HEK293 (cell line): Measurements from ENCODE around the gene SLC23A3.
A peak's percentile ranks its signal among the peaks of the same experiment; 100 is the strongest.

Experiments
- CTCF ChIA-PET: fragments of 350-600 bp; formaldehyde crosslinking; extraction: SDS; loops from one replicate; lab custom pipeline; 2021; ENCODE audit warnings: antibody characterized with exemption; lab: Yijun Ruan, JAX
- POLR2A ChIA-PET: fragments of 300-600 bp; formaldehyde crosslinking; extraction: SDS; loops from one replicate; lab custom pipeline; 2020; ENCODE audit warnings: antibody characterized with exemption, inconsistent platforms; lab: Yijun Ruan, JAX
- H3K27ac ChIP-seq: fragments of 200-500 bp; sonication (Bioruptor generic); 2 replicates; pipeline ENCODE4 v1.5.1; 2014; ENCODE audit warnings: low read depth, low read length, control low read depth, inconsistent platforms; ENCODE audit errors: extremely low read depth
- H3K36me3 ChIP-seq, 2 experiments: fragments of 200-500 bp in 1 of 2; sonication (Bioruptor generic) in 1 of 2; 1 replicate in 1 of 2; 2 replicates in 1 of 2; pipeline ENCODE4 v1.5.1; 2014 to 2017; ENCODE audit warnings: inconsistent platforms in 2 of 2, low read length in 2 of 2; ENCODE audit not compliant: control insufficient read depth in 2 of 2, insufficient read depth in 1 of 2
- H3K4me1 ChIP-seq: fragments of 200-500 bp; sonication (Bioruptor generic); 2 replicates; pipeline ENCODE4 v1.5.1; 2014; ENCODE audit warnings: mild to moderate bottlenecking, low read length, inconsistent platforms; ENCODE audit not compliant: control insufficient read depth, insufficient read depth
- H3K4me3 ChIP-seq: 2 replicates; pipeline ENCODE4 v1.5.1; 2011; ENCODE audit warnings: low read depth, mild to moderate bottlenecking, control low read depth, low read length, moderate library complexity
- H3K9me3 ChIP-seq: fragments of 200-500 bp; sonication (Bioruptor generic); 2 replicates; pipeline ENCODE4 v1.5.1; 2014; ENCODE audit warnings: low read depth, low read length, inconsistent platforms; ENCODE audit not compliant: control insufficient read depth, insufficient read depth
- ATF2 ChIP-seq: fragments of 450-650 bp; formaldehyde crosslinking; IDR thresholded peaks from 2 replicates; pipeline ENCODE4 v1.5.1; 2016; ENCODE audit warnings: missing biosample characterization, missing genetic modification characterization, low read depth
- BCL11A ChIP-seq: fragments of 450-650 bp; formaldehyde crosslinking; IDR thresholded peaks from 2 replicates; pipeline ENCODE4 v1.5.1; 2016; ENCODE audit warnings: low read depth, missing biosample characterization, missing genetic modification characterization
- HIC1 ChIP-seq: fragments of 450-650 bp; formaldehyde crosslinking; IDR thresholded peaks from 2 replicates; pipeline ENCODE4 v1.5.1; 2016; ENCODE audit warnings: missing biosample characterization, missing genetic modification characterization
- MEIS1 ChIP-seq: sonication (generic); formaldehyde crosslinking; IDR thresholded peaks from 2 replicates; pipeline ENCODE4 v1.8.1; 2022; ENCODE audit warnings: missing genetic modification reagents, mild to moderate bottlenecking, borderline replicate concordance
- PRDM4 ChIP-seq: fragments of 450-650 bp; formaldehyde crosslinking; IDR thresholded peaks from 2 replicates; pipeline ENCODE4 v1.5.1; 2017; ENCODE audit warnings: missing biosample characterization, missing genetic modification characterization
- YY1 ChIP-seq: fragments of 450-650 bp; formaldehyde crosslinking; IDR thresholded peaks from 2 replicates; pipeline ENCODE4 v1.5.1; 2018; ENCODE audit warnings: missing biosample characterization, missing genetic modification characterization
- ZBTB7A ChIP-seq: fragments of 450-650 bp; formaldehyde crosslinking; IDR thresholded peaks from 2 replicates; pipeline ENCODE4 v1.5.1; 2016; ENCODE audit warnings: low read depth, missing biosample characterization, missing genetic modification characterization
- ZBTB8A ChIP-seq: fragments of 450-650 bp; formaldehyde crosslinking; IDR thresholded peaks from 2 replicates; pipeline ENCODE4 v1.5.1; 2016; ENCODE audit warnings: missing biosample characterization, missing genetic modification characterization
- ZFP69B ChIP-seq: fragments of 450-650 bp; formaldehyde crosslinking; IDR thresholded peaks from 2 replicates; pipeline ENCODE4 v1.5.1; 2016; ENCODE audit warnings: missing biosample characterization, missing genetic modification characterization
- ZNF214 ChIP-seq: fragments of 450-650 bp; formaldehyde crosslinking; IDR thresholded peaks from 2 replicates; pipeline ENCODE4 v1.5.1; 2017; ENCODE audit warnings: missing biosample characterization, mild to moderate bottlenecking, missing genetic modification characterization, borderline replicate concordance
- ZNF239 ChIP-seq: fragments of 450-650 bp; formaldehyde crosslinking; IDR thresholded peaks from 2 replicates; pipeline ENCODE4 v1.5.1; 2016; ENCODE audit warnings: missing biosample characterization, missing genetic modification characterization
- ZNF280D ChIP-seq: fragments of 450-650 bp; formaldehyde crosslinking; IDR thresholded peaks from 2 replicates; pipeline ENCODE4 v1.5.1; 2016; ENCODE audit warnings: missing biosample characterization, missing genetic modification characterization
- ZNF48 ChIP-seq: fragments of 450-650 bp; formaldehyde crosslinking; IDR thresholded peaks from 2 replicates; pipeline ENCODE4 v1.5.1; 2016; ENCODE audit warnings: missing biosample characterization, missing genetic modification characterization
- ZNF501 ChIP-seq: fragments of 450-650 bp; formaldehyde crosslinking; IDR thresholded peaks from 2 replicates; pipeline ENCODE4 v1.5.1; 2016; ENCODE audit warnings: missing biosample characterization, missing genetic modification characterization
- ZNF558 ChIP-seq: fragments of 450-650 bp; formaldehyde crosslinking; IDR thresholded peaks from 2 replicates; pipeline ENCODE4 v1.5.1; 2016; ENCODE audit warnings: missing biosample characterization, missing genetic modification characterization
- ZNF560 ChIP-seq: fragments of 450-650 bp; formaldehyde crosslinking; IDR thresholded peaks from 2 replicates; pipeline ENCODE4 v1.5.1; 2017; ENCODE audit warnings: missing biosample characterization, missing genetic modification characterization, borderline replicate concordance
- ZNF561 ChIP-seq: fragments of 450-650 bp; IDR thresholded peaks from 2 replicates; pipeline ENCODE4 v1.5.1; 2018; ENCODE audit warnings: missing biosample characterization, missing genetic modification characterization, borderline replicate concordance
- ZNF623 ChIP-seq: fragments of 450-650 bp; formaldehyde crosslinking; IDR thresholded peaks from 2 replicates; pipeline ENCODE4 v1.5.1; 2016; ENCODE audit warnings: missing biosample characterization, missing genetic modification characterization
- ZNF645 ChIP-seq: fragments of 450-650 bp; formaldehyde crosslinking; IDR thresholded peaks from 2 replicates; pipeline ENCODE4; 2016; ENCODE audit warnings: missing biosample characterization, missing genetic modification characterization

The SLC23A3 gene

GRCh38 chr2:219169930-219170654 lies at the start of gene SLC23A3:
SLC23A3 (minus strand) TSS chr2:219170029; CDS start chr2:219169984, 45 bp downstream.
- Histone ChIP-seq H3K4me1 (no peaks in the 10 kb centered on the region), H3K9me3 (no peaks in the 10 kb centered on the region), H3K36me3 (peaks cover 1 to 36% of the 10 kb centered on the region in 2 experiments; a peak in 2 of 3 replicates), H3K4me3 (no peak within 1 kb of the TSS), H3K27ac (no peak within 1 kb of the TSS)
- ChIA-PET POLR2A (interaction anchor here (0.5 to 1.0 kb wide), 2 partner anchors 41 to 59 kb away, joined by 3 to 5 read pairs; partner anchors contain the start of genes ANKZF1 and ATG9A), CTCF (interaction anchor here (0.7 to 8.4 kb wide), 13 partner anchors 12 to 363 kb away, joined by 3 to 101 read pairs (median 5); partner anchors contain the start of gene NHEJ1)
- TF ChIP-seq ZNF561 (tag by site-specific recombination) (no peak), ZNF48 (tag by site-specific recombination) (no peak)

GRCh38 chr2:219218732-219219701 lies 49.2 kb upstream of the SLC23A3 start, which contains the start of gene ABCB6:
ABCB6 (minus strand) TSS chr2:219218958; CDS start chr2:219218673, 285 bp downstream.
- ChIA-PET CTCF (interaction anchor here (0.6 to 2.6 kb wide), 5 partner anchors 13 to 80 kb away, joined by 3 to 9 read pairs (median 3); no protein-coding TSS in a partner anchor), POLR2A (interaction anchor here (0.6 to 6.2 kb wide), 11 partner anchors 8 to 60 kb away, joined by 3 to 42 read pairs (median 7); partner anchors contain the start of genes ANKZF1, ATG9A, CNPPD1 and DNAJB2)
- H3K27ac ChIP-seq = peak within 1 kb of the TSS; percentile 80
- no peaks in the 10 kb centered on the region for H3K9me3 ChIP-seq
- no peaks in the 10 kb centered on the region for H3K4me1 ChIP-seq
- peaks cover 3 to 76% of the 10 kb centered on the region in 2 experiments; a peak in 2 of 3 replicates for H3K36me3 ChIP-seq
- H3K4me3 ChIP-seq = peak within 1 kb of the TSS; percentile 27
- no peak for TF ChIP-seq BCL11A (tag by site-specific recombination)
- no peak for TF ChIP-seq ZNF623 (tag by site-specific recombination)
- TF ChIP-seq ZNF214 = no peak
- peak; percentile 30; the same call in 1 of the 2 replicates for TF ChIP-seq HIC1 (tag by site-specific recombination)
- TF ChIP-seq ZNF645 (tag by site-specific recombination) = no peak
- TF ChIP-seq YY1 = no peak
- no peak for TF ChIP-seq ZFP69B
- peak; percentile 74; the same call in 1 of the 2 replicates for TF ChIP-seq ZNF501 (tag by site-specific recombination)
- no peak for TF ChIP-seq ATF2 (tag by site-specific recombination)
- TF ChIP-seq ZNF280D (tag by site-specific recombination) = no peak
- TF ChIP-seq ZNF239 = no peak
- TF ChIP-seq ZBTB7A (tag by site-specific recombination) = no peak
- TF ChIP-seq MEIS1 (CRISPR knock-in tag) = no peak
- TF ChIP-seq ZNF558 (tag by site-specific recombination) = no peak
- TF ChIP-seq PRDM4 = peak; percentile 94
- TF ChIP-seq ZNF560 (tag by site-specific recombination) = no peak
- peak; percentile 38 for TF ChIP-seq ZBTB8A (tag by site-specific recombination)
